HCT116 (cell line): ENCODE results near the gene TSPAN2.

Experiments used
- RAD21 ChIP-seq: IDR thresholded peaks from 2 replicates; pipeline ENCODE4 v1.6.1; 2012; ENCODE audit warnings: low read depth, mild to moderate bottlenecking
- SIN3A ChIP-seq: IDR thresholded peaks from 2 replicates; pipeline ENCODE4 v1.6.1; 2012; ENCODE audit warnings: low read depth
- SRF ChIP-seq: IDR thresholded peaks from 2 replicates; pipeline ENCODE4 v1.6.1; 2012; ENCODE audit warnings: low read depth
- ZFX ChIP-seq: fragments of 450-650 bp; IDR thresholded peaks from 2 replicates; pipeline ENCODE4 v1.6.1; 2017
- TF ChIP-seq, protein P1 (sequence below), 3 experiments: fragments of 200-600 bp in 1 of 3; sonication (generic) in 1 of 3; IDR thresholded peaks in 2 of 3; conservative IDR thresholded peaks in 1 of 3; 2 replicates each; pipeline ENCODE4 v1.5.1; 2012 to 2017; ENCODE audit warnings: low read depth in 2 of 3, low read length in 2 of 3, antibody characterized with exemption in 1 of 3, borderline replicate concordance in 1 of 3, control low read depth in 1 of 3, mild to moderate bottlenecking in 1 of 3, mixed read lengths in 1 of 3, mixed run types in 1 of 3, moderate library complexity in 1 of 3; ENCODE audit not compliant: insufficient read depth in 1 of 3
- TF ChIP-seq, protein P2 (sequence below): IDR thresholded peaks from 2 replicates; pipeline ENCODE4 v1.6.1; 2012
- TF ChIP-seq, protein P3 (sequence below): IDR thresholded peaks from 2 replicates; pipeline ENCODE4 v1.6.1; 2011; ENCODE audit warnings: mild to moderate bottlenecking, low read length, moderate library complexity; ENCODE audit not compliant: insufficient replicate concordance; ENCODE audit errors: extremely low read depth

DNA sequence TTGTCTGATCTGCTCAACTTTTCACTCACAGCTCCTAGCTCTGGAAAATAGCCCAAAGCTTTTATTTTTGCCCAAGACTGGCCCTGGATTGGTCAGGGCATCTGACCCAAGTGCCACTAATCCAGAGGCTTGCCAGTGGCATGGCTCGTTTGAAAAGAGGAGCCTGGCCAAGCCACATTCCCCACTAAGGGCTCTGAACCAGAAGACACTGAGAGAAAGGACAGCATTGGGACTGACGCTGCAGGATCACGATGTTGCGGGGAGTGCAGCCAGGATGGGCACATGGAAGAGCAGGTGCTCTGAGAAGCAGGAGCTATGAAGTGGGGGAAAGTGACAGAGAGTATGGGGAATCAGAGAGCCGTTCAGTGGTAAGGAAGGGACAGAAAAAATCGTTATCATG, 44.9 kb upstream of the TSPAN2 start:
- TF ChIP-seq, protein P1, sequence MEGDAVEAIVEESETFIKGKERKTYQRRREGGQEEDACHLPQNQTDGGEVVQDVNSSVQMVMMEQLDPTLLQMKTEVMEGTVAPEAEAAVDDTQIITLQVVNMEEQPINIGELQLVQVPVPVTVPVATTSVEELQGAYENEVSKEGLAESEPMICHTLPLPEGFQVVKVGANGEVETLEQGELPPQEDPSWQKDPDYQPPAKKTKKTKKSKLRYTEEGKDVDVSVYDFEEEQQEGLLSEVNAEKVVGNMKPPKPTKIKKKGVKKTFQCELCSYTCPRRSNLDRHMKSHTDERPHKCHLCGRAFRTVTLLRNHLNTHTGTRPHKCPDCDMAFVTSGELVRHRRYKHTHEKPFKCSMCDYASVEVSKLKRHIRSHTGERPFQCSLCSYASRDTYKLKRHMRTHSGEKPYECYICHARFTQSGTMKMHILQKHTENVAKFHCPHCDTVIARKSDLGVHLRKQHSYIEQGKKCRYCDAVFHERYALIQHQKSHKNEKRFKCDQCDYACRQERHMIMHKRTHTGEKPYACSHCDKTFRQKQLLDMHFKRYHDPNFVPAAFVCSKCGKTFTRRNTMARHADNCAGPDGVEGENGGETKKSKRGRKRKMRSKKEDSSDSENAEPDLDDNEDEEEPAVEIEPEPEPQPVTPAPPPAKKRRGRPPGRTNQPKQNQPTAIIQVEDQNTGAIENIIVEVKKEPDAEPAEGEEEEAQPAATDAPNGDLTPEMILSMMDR (IDR thresholded peaks at IDR 0.05 in 2 of 3, conservative IDR thresholded peaks at IDR 0.05 in 1 of 3; ENCODE audit: borderline replicate concordance in 1 of 3, insufficient read depth in 1 of 3, low read depth in 2 of 3, low read length in 2 of 3): no peak
- TF ChIP-seq, protein P2, sequence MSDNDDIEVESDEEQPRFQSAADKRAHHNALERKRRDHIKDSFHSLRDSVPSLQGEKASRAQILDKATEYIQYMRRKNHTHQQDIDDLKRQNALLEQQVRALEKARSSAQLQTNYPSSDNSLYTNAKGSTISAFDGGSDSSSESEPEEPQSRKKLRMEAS: no peak
- TF ChIP-seq RAD21 (no peak), SRF (no peak), ZFX (no peak), SIN3A (no peak)
- TF ChIP-seq, protein P3, sequence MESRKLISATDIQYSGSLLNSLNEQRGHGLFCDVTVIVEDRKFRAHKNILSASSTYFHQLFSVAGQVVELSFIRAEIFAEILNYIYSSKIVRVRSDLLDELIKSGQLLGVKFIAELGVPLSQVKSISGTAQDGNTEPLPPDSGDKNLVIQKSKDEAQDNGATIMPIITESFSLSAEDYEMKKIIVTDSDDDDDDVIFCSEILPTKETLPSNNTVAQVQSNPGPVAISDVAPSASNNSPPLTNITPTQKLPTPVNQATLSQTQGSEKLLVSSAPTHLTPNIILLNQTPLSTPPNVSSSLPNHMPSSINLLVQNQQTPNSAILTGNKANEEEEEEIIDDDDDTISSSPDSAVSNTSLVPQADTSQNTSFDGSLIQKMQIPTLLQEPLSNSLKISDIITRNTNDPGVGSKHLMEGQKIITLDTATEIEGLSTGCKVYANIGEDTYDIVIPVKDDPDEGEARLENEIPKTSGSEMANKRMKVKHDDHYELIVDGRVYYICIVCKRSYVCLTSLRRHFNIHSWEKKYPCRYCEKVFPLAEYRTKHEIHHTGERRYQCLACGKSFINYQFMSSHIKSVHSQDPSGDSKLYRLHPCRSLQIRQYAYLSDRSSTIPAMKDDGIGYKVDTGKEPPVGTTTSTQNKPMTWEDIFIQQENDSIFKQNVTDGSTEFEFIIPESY: no peak
